Cardiac muscle cell (in vitro differentiated cells and primary cell): Measurements from ENCODE around the gene GYS2. TPM values are rescaled to one million over a fixed set of nuclear protein-coding genes. Genes with fewer than 3 reads are reported as not detected.

ENCODE experiments used
- DNase-seq, 2 donors: peaks; one replicate each; pipeline versions ENCODE4 v3.0.0 to v3.0.0-alpha.2; 2010 to 2017; ENCODE audit warnings: low read depth in 1 of 2, low spot score in 1 of 2
- H3K27ac ChIP-seq: fragments of 200-600 bp; sonication (generic); 2 replicates; pipeline ENCODE4 v1.5.1; 2016
- H3K27me3 ChIP-seq: fragments of 200-600 bp; sonication (generic); 2 replicates; pipeline ENCODE4 v1.6.0; 2016; ENCODE audit warnings: control low read depth
- H3K36me3 ChIP-seq: fragments of 200-600 bp; sonication (generic); 2 replicates; pipeline ENCODE4 v1.5.1; 2016; ENCODE audit warnings: control low read depth
- H3K4me1 ChIP-seq: fragments of 200-600 bp; sonication (generic); 2 replicates; pipeline ENCODE4 v1.8.1; 2017; ENCODE audit warnings: low read depth, mild to moderate bottlenecking, mixed run types
- H3K4me3 ChIP-seq: fragments of 200-600 bp; sonication (generic); 2 replicates; pipeline ENCODE4 v1.5.1; 2016; ENCODE audit warnings: mild to moderate bottlenecking
- H3K9me3 ChIP-seq: fragments of 200-600 bp; sonication (generic); 2 replicates; pipeline ENCODE4 v1.5.1; 2017; ENCODE audit warnings: low read depth, mild to moderate bottlenecking, control low read depth
- CTCF ChIP-seq: IDR thresholded peaks from 2 replicates; pipeline ENCODE4 v1.5.1; 2012; ENCODE audit warnings: low read depth, mild to moderate bottlenecking, low read length
- polyA plus RNA-seq: library from polyadenylated mRNA; unstranded; fragments of >200 nt; fragmentation: Nextera tagmentation; extraction: Ambion mirVana; gene quantifications from 2 replicates; pipeline ENCODE4 v1.2.1, GENCODE V29; 2016
- total RNA-seq: library from RNA; depleted of rRNA; stranded (reverse); fragments of >200 nt; gene quantifications from 2 replicates; pipeline ENCODE4 v1.2.3, GENCODE V29; 2016

Gene GYS2
- total and polyA plus RNA-seq, 2 experiments from 2014 or later, result not detected

GRCh38 chr12:21542403-21542802 lies 62.2 kb downstream of the GYS2 start:
- Histone ChIP-seq H3K27me3 (no peaks in the 10 kb centered on the region), H3K4me1 (no peaks in the 10 kb centered on the region), H3K36me3 (no peaks in the 10 kb centered on the region), H3K9me3 (no peaks in the 10 kb centered on the region), H3K27ac (no peak overlapping the region), H3K4me3 (no peak overlapping the region)
- DNase-seq, result no peak
- TF ChIP-seq CTCF, result no peak

GRCh38 chr12:21541773-21542172 lies 62.9 kb downstream of the GYS2 start:
- TF ChIP-seq CTCF, result no peak
- Histone ChIP-seq H3K9me3 (no peaks in the 10 kb centered on the region), H3K4me1 (no peaks in the 10 kb centered on the region), H3K27me3 (no peaks in the 10 kb centered on the region), H3K27ac (no peak overlapping the region), H3K36me3 (no peaks in the 10 kb centered on the region), H3K4me3 (no peak overlapping the region)
- no peak for DNase-seq

- Histone ChIP-seq H3K36me3 (no peaks in the 10 kb centered on the region), H3K27ac (no peak overlapping the region), H3K9me3 (no peaks in the 10 kb centered on the region), H3K4me1 (no peaks in the 10 kb centered on the region), H3K4me3 (no peak overlapping the region), H3K27me3 (peaks cover 3% of the 10 kb centered on the region)
- DNase-seq, result no peak
- TF ChIP-seq CTCF, result no peak
Measured at GRCh38 chr12:21539797-21540196, 64.8 kb downstream of the GYS2 start.

GRCh38 chr12:21538061-21538653 lies 66.5 kb downstream of the GYS2 start:
- DNase-seq, result no peak
- Histone ChIP-seq H3K9me3 (no peaks in the 10 kb centered on the region), H3K4me1 (no peaks in the 10 kb centered on the region), H3K27ac (no peak overlapping the region), H3K36me3 (no peaks in the 10 kb centered on the region), H3K4me3 (no peak overlapping the region), H3K27me3 (peaks cover 10% of the 10 kb centered on the region)
- TF ChIP-seq CTCF, result no peak

- Histone ChIP-seq H3K4me1 (peaks cover 14% of the 10 kb centered on the region), H3K36me3 (no peaks in the 10 kb centered on the region), H3K27me3 (peaks cover 74% of the 10 kb centered on the region), H3K4me3 (no peak overlapping the region), H3K9me3 (no peaks in the 10 kb centered on the region), H3K27ac (no peak overlapping the region)
- TF ChIP-seq CTCF, result no peak
- no peak for DNase-seq
Measured at GRCh38 chr12:21529456-21529855, 75.2 kb downstream of the GYS2 start.
